ENCODE results near the gene CABP1. TPM values are rescaled to one million over a fixed set of nuclear protein-coding genes. Genes with fewer than 3 reads are reported as not detected.

Gene CABP1
- total RNA-seq, 4 donors from 2014 or later = 0.60 to 7.5 (median 4.4) TPM; not detected in 1

DNA sequence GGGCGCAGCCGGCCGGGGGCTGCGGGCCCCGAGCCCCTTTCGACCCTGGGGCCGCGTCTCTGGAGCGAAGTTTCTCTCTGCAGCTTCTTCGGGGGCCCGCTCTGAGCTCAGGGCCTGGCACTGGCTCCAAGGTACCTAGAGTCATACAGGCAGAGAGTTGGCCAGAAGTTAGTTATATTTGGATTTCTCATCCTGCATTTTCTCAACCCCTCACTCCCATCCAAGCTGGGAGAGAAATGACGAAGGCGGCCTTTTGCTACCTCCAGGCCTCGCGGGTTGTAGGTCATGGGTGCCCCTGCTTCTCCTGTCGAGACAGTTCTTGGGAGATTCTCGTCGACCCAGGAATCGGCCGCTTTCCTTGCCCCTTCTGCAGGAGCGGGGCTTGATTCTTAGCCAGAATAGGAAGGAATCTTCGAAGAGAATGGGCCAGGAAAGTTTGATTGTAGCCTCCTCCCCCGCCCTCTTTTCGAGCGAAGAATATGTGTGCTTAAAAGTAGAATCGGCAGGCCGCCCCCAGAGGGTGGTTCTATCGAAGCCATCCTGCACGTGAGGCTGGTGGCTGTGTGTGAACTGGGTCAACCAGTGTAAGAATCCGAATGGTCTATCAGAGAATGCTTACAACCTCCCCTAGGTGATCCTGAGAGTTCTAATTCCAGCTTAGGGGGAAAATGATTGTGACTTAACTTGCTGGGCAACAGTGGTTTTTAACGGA, 47.3 kb downstream of the CABP1 start:
- WGBS, 2 donors (ENCODE audit: low coverage in 1 of 2) = 0% methylated on average over 9 to 31 of the region's 31 CpGs

DNA sequence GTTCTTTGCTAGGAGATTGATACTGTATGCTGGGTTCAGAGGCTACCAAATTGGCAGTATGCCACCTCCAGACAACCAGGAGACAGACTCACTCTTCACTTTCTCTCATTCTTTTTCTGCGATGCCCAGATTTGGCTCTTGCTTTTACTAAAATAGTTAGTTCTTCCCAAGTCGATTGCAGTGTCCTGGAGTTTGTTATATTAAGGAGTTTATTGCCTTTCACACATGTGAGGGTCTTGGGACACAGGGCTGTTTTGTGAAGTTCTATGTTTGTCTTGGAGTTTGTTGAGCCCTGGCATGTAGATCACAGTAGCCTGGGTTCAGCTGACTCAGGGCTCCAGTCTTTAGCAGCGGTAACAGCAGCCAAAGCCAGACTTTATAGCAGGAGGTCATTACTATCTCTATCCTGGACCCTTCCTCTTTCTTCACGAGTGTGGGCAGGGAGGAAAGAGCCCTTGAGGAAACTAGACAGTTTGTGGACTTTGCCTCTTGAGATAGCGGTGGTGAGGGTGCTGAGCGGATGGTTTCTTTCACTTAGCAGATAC, 48.2 kb downstream of the CABP1 start:
- TF ChIP-seq, protein P1, sequence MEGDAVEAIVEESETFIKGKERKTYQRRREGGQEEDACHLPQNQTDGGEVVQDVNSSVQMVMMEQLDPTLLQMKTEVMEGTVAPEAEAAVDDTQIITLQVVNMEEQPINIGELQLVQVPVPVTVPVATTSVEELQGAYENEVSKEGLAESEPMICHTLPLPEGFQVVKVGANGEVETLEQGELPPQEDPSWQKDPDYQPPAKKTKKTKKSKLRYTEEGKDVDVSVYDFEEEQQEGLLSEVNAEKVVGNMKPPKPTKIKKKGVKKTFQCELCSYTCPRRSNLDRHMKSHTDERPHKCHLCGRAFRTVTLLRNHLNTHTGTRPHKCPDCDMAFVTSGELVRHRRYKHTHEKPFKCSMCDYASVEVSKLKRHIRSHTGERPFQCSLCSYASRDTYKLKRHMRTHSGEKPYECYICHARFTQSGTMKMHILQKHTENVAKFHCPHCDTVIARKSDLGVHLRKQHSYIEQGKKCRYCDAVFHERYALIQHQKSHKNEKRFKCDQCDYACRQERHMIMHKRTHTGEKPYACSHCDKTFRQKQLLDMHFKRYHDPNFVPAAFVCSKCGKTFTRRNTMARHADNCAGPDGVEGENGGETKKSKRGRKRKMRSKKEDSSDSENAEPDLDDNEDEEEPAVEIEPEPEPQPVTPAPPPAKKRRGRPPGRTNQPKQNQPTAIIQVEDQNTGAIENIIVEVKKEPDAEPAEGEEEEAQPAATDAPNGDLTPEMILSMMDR (IDR thresholded peaks at IDR 0.05) = no peak
- peak in 2 of 3 donors; percentile 29 to 36 for TF ChIP-seq POLR2AphosphoS5 (IDR thresholded peaks at IDR 0.05)
- peak; percentile 11 for TF ChIP-seq POLR2A (IDR thresholded peaks at IDR 0.05)
- TF ChIP-seq EP300 (IDR thresholded peaks at IDR 0.05; ENCODE audit: low read depth) = peak; percentile 62
- Histone ChIP-seq H3K27me3 (no peaks in the 10 kb centered on the region), H3K36me3 (no peaks in the 10 kb centered on the region), H3K4me3 (peak overlapping the region in 3 of 4 donors; percentile 75 to 99 (median 83)), H3K27ac (peak overlapping the region; percentile 94 to 98 (median 96)), H3K9me3 (no peaks in the 10 kb centered on the region), H3K4me1 (peaks cover 40 to 65% (median 52%) of the 10 kb centered on the region in 4 donors)
- in situ Hi-C loops (cut with MboI; ENCODE audit: low pct_ligation_motif_present in 1 of 4, low pct_unique_long_range_greater_than_20kb in 1 of 4, low sequenced_read_pairs in 3 of 4) = no loop called here
- WGBS, 2 donors (ENCODE audit: low coverage in 1 of 2) = 0 to 8% methylated on average over 2 to 6 of the region's 6 CpGs
- DNase-seq = peak; percentile 56
- intact Hi-C loops (cut with DNase I; ENCODE audit: low total_unique reads) = no loop called here

More for the DNA sequence above, 47.3 kb downstream of the CABP1 start:
- H3K36me3 ChIP-seq = no peaks in the 10 kb centered on the region
- in situ Hi-C loops (cut with MboI; ENCODE audit: low pct_ligation_motif_present in 1 of 4, low pct_unique_long_range_greater_than_20kb in 1 of 4, low sequenced_read_pairs in 3 of 4) (no loop called here), intact Hi-C loops (cut with DNase I; ENCODE audit: low total_unique reads) (no loop called here)
- TF ChIP-seq, protein P1 (IDR thresholded peaks at IDR 0.05) = no peak
- TF ChIP-seq POLR2AphosphoS5 (IDR thresholded peaks at IDR 0.05) (no peak), EP300 (IDR thresholded peaks at IDR 0.05; ENCODE audit: low read depth) (no peak), POLR2A (IDR thresholded peaks at IDR 0.05) (no peak)
- peak overlapping the region; percentile 94 to 98 (median 96) for H3K27ac ChIP-seq
- peaks cover 40 to 56% (median 46%) of the 10 kb centered on the region in 4 donors for H3K4me1 ChIP-seq
- DNase-seq = peak; percentile 40
- H3K9me3 ChIP-seq = no peaks in the 10 kb centered on the region
- H3K27me3 ChIP-seq = no peaks in the 10 kb centered on the region
- H3K4me3 ChIP-seq = peak overlapping the region; percentile 75 to 99 (median 84)

DNA sequence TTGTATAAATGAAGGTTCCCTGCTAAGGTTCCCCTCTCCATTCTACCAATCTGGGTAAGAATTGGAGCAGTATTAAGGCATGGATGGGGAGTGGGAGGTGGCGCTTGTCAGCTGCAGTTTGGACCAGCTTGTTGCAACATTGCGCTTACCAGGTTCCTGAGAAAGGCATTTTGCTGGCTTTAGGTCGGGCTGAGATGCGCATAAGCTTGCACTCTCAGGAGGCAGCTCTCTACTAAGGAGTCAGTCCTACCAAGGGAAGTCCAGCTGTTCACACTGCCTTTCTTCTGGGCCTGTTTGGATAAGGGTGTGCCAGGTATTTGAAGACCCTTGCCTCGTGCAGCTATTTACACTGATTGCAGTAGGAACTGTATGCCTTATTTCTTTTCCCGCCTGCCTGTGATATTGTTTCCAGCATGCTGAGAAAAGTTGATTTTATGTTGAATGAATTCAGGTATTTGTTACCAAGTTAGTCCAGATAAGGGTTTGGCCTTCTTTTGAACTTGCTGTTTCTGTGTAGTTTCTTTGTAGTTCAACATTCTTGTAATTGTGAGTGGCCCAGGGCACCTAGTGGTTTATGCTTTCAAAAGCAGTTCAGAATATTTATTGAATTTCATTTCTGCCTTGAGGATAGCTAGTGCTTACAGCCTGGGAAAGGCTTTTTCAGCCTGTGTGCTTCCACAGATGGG, 49.1 kb downstream of the CABP1 start:
- in situ Hi-C loops (cut with MboI; ENCODE audit: low pct_ligation_motif_present in 1 of 4, low pct_unique_long_range_greater_than_20kb in 1 of 4, low sequenced_read_pairs in 3 of 4) = no loop called here
- H3K9me3 ChIP-seq = no peaks in the 10 kb centered on the region

More for the DNA sequence above, 49.1 kb downstream of the CABP1 start:
- H3K4me1 ChIP-seq = peaks cover 40 to 66% (median 52%) of the 10 kb centered on the region in 4 donors
- H3K36me3 ChIP-seq = peaks cover 0 to 7% (median under 1%) of the 10 kb centered on the region in 4 donors
- 53 to 100% methylated on average over 1 to 6 of the region's 6 CpGs for WGBS, 2 donors (ENCODE audit: low coverage in 1 of 2)
- TF ChIP-seq POLR2AphosphoS5 (IDR thresholded peaks at IDR 0.05) (no peak), POLR2A (IDR thresholded peaks at IDR 0.05) (no peak), EP300 (IDR thresholded peaks at IDR 0.05; ENCODE audit: low read depth) (no peak)
- TF ChIP-seq, protein P1 (IDR thresholded peaks at IDR 0.05) = no peak
- H3K27ac ChIP-seq = peak overlapping the region; percentile 94 to 98 (median 96)
- intact Hi-C loops (cut with DNase I; ENCODE audit: low total_unique reads) = no loop called here
- no peaks in the 10 kb centered on the region for H3K27me3 ChIP-seq
- no peak for DNase-seq
- peak overlapping the region in 3 of 4 donors; percentile 75 to 99 (median 83) for H3K4me3 ChIP-seq
